Trophoblast cell (in vitro differentiated cells and primary cell): ENCODE results near the gene CYP2B6.
"Not testable (repeated sequence)": the region's sequence is repeated elsewhere in the genome, so short reads cannot be mapped to it uniquely, and the experiment has no call there.

Experiments used
- DNase-seq, 2 donors: peaks; one replicate each; pipeline ENCODE4 v3.0.0-alpha.2; 2016
- H2AFZ ChIP-seq: 2 replicates; pipeline ENCODE4 v1.6.1; 2013; ENCODE audit warnings: low read length, moderate library complexity, mild to moderate bottlenecking; ENCODE audit not compliant: insufficient read depth, poor library complexity
- H2AK5ac ChIP-seq: 2 replicates; pipeline ENCODE4 v1.6.1; 2013; ENCODE audit warnings: mild to moderate bottlenecking, low read length
- H2BK120ac ChIP-seq: 2 replicates; pipeline ENCODE4 v1.6.1; 2013; ENCODE audit warnings: low read length, mild to moderate bottlenecking, moderate library complexity; ENCODE audit not compliant: insufficient read depth, poor library complexity
- H2BK12ac ChIP-seq: 2 replicates; pipeline ENCODE4 v1.6.1; 2013; ENCODE audit warnings: mild to moderate bottlenecking, low read length, moderate library complexity
- H2BK5ac ChIP-seq: 2 replicates; pipeline ENCODE4 v1.6.1; 2013; ENCODE audit warnings: low read length, low read depth, moderate library complexity, mild to moderate bottlenecking; ENCODE audit not compliant: poor library complexity
- H3K14ac ChIP-seq: 2 replicates; pipeline ENCODE4 v1.6.1; 2013; ENCODE audit warnings: mild to moderate bottlenecking, low read length
- H3K18ac ChIP-seq: 2 replicates; pipeline ENCODE4 v1.6.1; 2013; ENCODE audit warnings: mild to moderate bottlenecking, low read length
- H3K23ac ChIP-seq: 2 replicates; pipeline ENCODE4 v1.6.1; 2013; ENCODE audit warnings: low read length
- H3K27ac ChIP-seq: 2 replicates; pipeline ENCODE4 v1.5.1; 2013; ENCODE audit warnings: low read depth, mild to moderate bottlenecking, inconsistent platforms, low read length, moderate library complexity
- H3K27me3 ChIP-seq: 2 replicates; pipeline ENCODE4 v1.6.1; 2013; ENCODE audit warnings: inconsistent platforms, mild to moderate bottlenecking, low read length, moderate library complexity; ENCODE audit not compliant: insufficient read depth
- H3K36me3 ChIP-seq, 2 experiments: 1 replicate in 1 of 2; 2 replicates in 1 of 2; pipeline ENCODE4 v1.6.1; 2013; ENCODE audit warnings: low read length in 2 of 2, mild to moderate bottlenecking in 2 of 2, moderate library complexity in 1 of 2; ENCODE audit not compliant: insufficient read depth in 2 of 2, control insufficient read depth in 1 of 2
- H3K4ac ChIP-seq: 2 replicates; pipeline ENCODE4 v1.6.1; 2013; ENCODE audit warnings: low read depth, mild to moderate bottlenecking, low read length, moderate library complexity
- H3K4me1 ChIP-seq, 2 experiments: 1 replicate in 1 of 2; 2 replicates in 1 of 2; pipeline ENCODE4 v1.6.1; 2013; ENCODE audit warnings: low read length in 2 of 2, mild to moderate bottlenecking in 2 of 2, moderate library complexity in 1 of 2; ENCODE audit not compliant: insufficient read depth in 2 of 2, control insufficient read depth in 1 of 2
- H3K4me2 ChIP-seq: 2 replicates; pipeline ENCODE4 v1.6.1; 2013; ENCODE audit warnings: inconsistent platforms, mild to moderate bottlenecking, low read length, moderate library complexity
- H3K4me3 ChIP-seq: 2 replicates; pipeline ENCODE4 v1.5.1; 2013; ENCODE audit warnings: mild to moderate bottlenecking, low read depth, low read length, inconsistent platforms
- H3K79me1 ChIP-seq: one replicate; pipeline ENCODE4 v1.6.1; 2013; ENCODE audit warnings: low read length
- H3K79me2 ChIP-seq: 2 replicates; pipeline ENCODE4 v1.6.1; 2013; ENCODE audit warnings: low read length, mild to moderate bottlenecking; ENCODE audit not compliant: control insufficient read depth, insufficient read depth, poor library complexity
- H3K9ac ChIP-seq: 2 replicates; pipeline ENCODE4 v1.6.1; 2013; ENCODE audit warnings: mild to moderate bottlenecking, low read length
- H3K9me3 ChIP-seq: 2 replicates; pipeline ENCODE4 v1.6.1; 2013; ENCODE audit warnings: low read depth, mild to moderate bottlenecking, control low read depth, inconsistent platforms, low read length; ENCODE audit not compliant: insufficient read depth
- H4K12ac ChIP-seq: 2 replicates; pipeline ENCODE4 v1.6.1; 2013; ENCODE audit warnings: low read depth, mild to moderate bottlenecking, low read length, moderate library complexity
- H4K8ac ChIP-seq: 2 replicates; pipeline ENCODE4 v1.6.1; 2013; ENCODE audit warnings: low read depth, mild to moderate bottlenecking, low read length, moderate library complexity
- H4K91ac ChIP-seq: one replicate; pipeline ENCODE4 v1.6.1; 2013; ENCODE audit warnings: low read depth, mild to moderate bottlenecking, low read length, moderate library complexity
- WGBS: extraction: QIAGEN DNeasy Blood & Tissue Kit; methylation state at CpG from one replicate; pipeline ENCODE4 v1.1.7; 2013; ENCODE audit warnings: missing lambda C conversion rate; ENCODE audit not compliant: insufficient read length, insufficient coverage; ENCODE audit errors: extremely low coverage; 5-methylcytosine and 5-hydroxymethylcytosine counted together

CYP2B6 gene

DNA sequence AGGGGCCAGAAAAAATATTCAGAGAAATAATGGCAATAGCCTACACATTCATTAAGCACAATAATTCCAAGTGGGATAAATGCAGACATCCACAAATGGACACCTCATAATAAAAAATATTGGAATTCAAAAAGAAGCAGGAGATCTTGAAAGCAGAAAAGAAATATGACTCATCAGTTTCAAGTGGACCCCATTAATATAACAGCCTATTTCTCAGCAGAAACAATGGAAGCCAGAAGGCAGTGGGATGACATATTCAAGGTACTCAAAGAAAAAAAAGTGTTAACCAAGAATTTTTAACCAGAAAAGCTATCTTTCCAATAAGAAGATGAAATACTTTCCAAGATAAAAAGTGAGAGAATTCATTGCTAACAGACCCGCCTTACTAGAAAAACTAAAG lies 48.7 kb downstream of the CYP2B6 start:
- Histone ChIP-seq H3K4me3 (no peak overlapping the region), H3K23ac (no peak overlapping the region), H3K9ac (no peak overlapping the region), H3K79me2 (no peaks in the 10 kb centered on the region), H4K91ac (no peak overlapping the region), H4K12ac (no peak overlapping the region), H3K4me2 (no peak overlapping the region), H2AFZ (no peak overlapping the region), H2BK12ac (no peak overlapping the region), H4K8ac (no peak overlapping the region), H3K27ac (no peak overlapping the region), H2AK5ac (no peak overlapping the region), H3K27me3 (no peaks in the 10 kb centered on the region), H2BK5ac (no peak overlapping the region), H3K18ac (no peak overlapping the region), H3K36me3 (no peaks in the 10 kb centered on the region), H2BK120ac (no peak overlapping the region), H3K4ac (no peak overlapping the region), H3K14ac (no peak overlapping the region), H3K79me1 (no peaks in the 10 kb centered on the region), H3K4me1 (no peaks in the 10 kb centered on the region), H3K9me3 (no peaks in the 10 kb centered on the region)
- DNase-seq = no peak
- no CpG with 5 or more reads among the region's 1 CpG for WGBS

DNA sequence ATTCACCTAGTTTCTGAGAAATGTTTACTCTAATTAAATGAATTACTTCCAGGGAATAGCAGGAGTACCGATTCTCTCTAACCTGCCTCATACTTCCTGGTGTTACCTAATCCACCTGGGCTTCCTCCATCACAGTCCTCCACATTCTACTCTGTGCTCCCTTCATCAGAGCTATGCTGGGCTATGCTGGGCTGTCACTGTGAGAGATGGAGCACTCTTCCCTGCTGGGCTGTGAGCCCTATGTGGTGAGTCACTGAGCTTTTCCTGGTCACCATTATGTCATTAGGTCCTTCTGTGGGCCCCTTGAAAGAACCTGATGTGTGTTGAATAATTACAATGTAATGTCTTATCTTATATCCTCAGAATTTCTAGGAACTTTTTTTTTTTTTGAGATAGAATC lies 54.0 kb downstream of the CYP2B6 start:
- not testable (repeated sequence) for H4K8ac ChIP-seq, H3K23ac ChIP-seq, H3K4me3 ChIP-seq, H3K14ac ChIP-seq, H3K27ac ChIP-seq, H3K27me3 ChIP-seq, H2BK5ac ChIP-seq, H3K18ac ChIP-seq, H3K36me3 ChIP-seq, H4K12ac ChIP-seq, H2BK120ac ChIP-seq, H3K9ac ChIP-seq, H3K79me2 ChIP-seq, H2AK5ac ChIP-seq, H3K4me1 ChIP-seq, H4K91ac ChIP-seq, H2BK12ac ChIP-seq, H3K9me3 ChIP-seq, H3K79me1 ChIP-seq, H3K4ac ChIP-seq, H2AFZ ChIP-seq, H3K4me2 ChIP-seq
- peak; percentile 77 to 78 for DNase-seq
- WGBS = no CpG with 5 or more reads among the region's 1 CpG

DNA sequence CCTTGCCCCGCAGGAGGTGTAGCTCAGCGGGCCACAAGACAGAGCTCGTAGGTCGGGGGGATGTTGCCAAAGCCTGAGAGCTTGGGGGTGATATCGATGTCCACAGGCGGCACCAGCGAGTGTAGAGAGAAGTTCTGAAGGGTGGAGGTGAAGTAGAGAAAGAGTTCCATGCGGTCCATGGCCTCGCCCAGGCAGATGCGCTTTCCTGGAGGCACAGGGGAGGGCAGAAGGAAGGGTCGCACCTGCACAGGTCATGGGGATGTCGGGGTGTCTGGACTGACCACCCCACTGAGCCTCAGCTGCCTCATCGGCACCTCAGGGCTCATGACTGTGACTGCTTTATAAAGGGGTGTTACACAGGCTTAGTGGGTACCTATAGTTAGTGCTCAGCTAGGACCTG lies 59.3 kb downstream of the CYP2B6 start:
- Histone ChIP-seq H3K4me2 (no peak overlapping the region), H3K79me2 (no peaks in the 10 kb centered on the region), H2BK5ac (no peak overlapping the region), H3K23ac (no peak overlapping the region), H3K4me1 (no peaks in the 10 kb centered on the region), H3K14ac (no peak overlapping the region), H2BK120ac (no peak overlapping the region), H4K12ac (no peak overlapping the region), H2AFZ (no peak overlapping the region), H3K27me3 (no peaks in the 10 kb centered on the region), H3K79me1 (no peaks in the 10 kb centered on the region), H3K36me3 (no peaks in the 10 kb centered on the region), H3K4me3 (no peak overlapping the region), H4K91ac (no peak overlapping the region), H2BK12ac (no peak overlapping the region), H3K9me3 (no peaks in the 10 kb centered on the region), H3K9ac (no peak overlapping the region), H4K8ac (no peak overlapping the region), H2AK5ac (no peak overlapping the region), H3K4ac (no peak overlapping the region), H3K27ac (no peak overlapping the region), H3K18ac (no peak overlapping the region)
- DNase-seq = no peak
- WGBS = no CpG with 5 or more reads among the region's 13 CpGs

DNA sequence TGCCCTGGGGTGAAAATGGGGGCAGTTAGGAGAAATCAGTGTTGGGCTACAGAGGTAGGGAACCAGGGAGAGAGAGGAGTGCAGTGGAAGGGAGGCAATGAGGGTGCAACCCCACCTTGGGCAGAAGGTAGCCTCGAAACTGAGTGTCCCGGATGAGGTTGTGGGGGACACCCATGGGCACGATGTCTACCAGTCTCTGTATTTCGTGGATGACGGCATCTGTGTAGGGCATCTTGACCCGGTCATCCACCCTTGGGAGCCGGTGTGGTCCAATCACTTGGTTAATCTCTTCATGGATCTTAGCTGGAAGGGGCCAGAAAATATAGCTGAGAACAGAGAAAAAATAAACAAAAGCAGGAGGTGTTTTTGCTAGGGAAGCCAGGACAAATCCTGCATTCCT lies 61.1 kb downstream of the CYP2B6 start:
- not testable (repeated sequence) for H3K9ac ChIP-seq, H2AK5ac ChIP-seq, H2AFZ ChIP-seq, H3K4ac ChIP-seq, H2BK12ac ChIP-seq, H3K14ac ChIP-seq, H2BK120ac ChIP-seq, H2BK5ac ChIP-seq, H3K27me3 ChIP-seq, H3K4me1 ChIP-seq, H3K27ac ChIP-seq, H3K79me1 ChIP-seq, H3K18ac ChIP-seq, H3K36me3 ChIP-seq, H4K91ac ChIP-seq, H4K12ac ChIP-seq, DNase-seq, H3K79me2 ChIP-seq, H3K23ac ChIP-seq, H3K4me3 ChIP-seq, H3K9me3 ChIP-seq, H4K8ac ChIP-seq, H3K4me2 ChIP-seq
- no CpG with 5 or more reads among the region's 7 CpGs for WGBS
